Measurements from ENCODE around the gene POLDIP3. TPM values are rescaled to one million over a fixed set of nuclear protein-coding genes. Genes with fewer than 3 reads are reported as not detected.

POLDIP3 gene
- total RNA-seq, 4 donors from 2014 or later: 24.9 to 29.3 (median 25.6) TPM

DNA sequence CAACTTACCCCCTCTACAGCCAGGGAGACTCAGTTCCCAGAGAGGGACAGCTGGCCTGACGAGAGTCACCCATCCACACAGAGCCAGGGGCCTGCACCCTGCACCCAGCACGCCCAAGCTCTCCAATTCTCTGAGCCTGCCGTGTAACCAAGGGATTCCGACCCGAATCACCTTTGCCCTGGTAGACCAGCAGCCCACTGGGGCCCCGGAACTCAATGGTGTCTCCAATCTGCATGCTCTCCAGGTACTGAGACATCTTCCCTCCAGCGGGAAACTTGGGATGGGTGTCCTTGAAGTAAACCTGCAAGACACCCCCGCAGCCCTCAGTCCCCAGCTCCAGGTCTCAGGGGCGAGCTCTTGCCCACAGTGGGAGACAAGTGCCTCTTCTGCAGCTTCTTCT lies 13.3 kb upstream of the POLDIP3 start:
- TF ChIP-seq, protein P1, sequence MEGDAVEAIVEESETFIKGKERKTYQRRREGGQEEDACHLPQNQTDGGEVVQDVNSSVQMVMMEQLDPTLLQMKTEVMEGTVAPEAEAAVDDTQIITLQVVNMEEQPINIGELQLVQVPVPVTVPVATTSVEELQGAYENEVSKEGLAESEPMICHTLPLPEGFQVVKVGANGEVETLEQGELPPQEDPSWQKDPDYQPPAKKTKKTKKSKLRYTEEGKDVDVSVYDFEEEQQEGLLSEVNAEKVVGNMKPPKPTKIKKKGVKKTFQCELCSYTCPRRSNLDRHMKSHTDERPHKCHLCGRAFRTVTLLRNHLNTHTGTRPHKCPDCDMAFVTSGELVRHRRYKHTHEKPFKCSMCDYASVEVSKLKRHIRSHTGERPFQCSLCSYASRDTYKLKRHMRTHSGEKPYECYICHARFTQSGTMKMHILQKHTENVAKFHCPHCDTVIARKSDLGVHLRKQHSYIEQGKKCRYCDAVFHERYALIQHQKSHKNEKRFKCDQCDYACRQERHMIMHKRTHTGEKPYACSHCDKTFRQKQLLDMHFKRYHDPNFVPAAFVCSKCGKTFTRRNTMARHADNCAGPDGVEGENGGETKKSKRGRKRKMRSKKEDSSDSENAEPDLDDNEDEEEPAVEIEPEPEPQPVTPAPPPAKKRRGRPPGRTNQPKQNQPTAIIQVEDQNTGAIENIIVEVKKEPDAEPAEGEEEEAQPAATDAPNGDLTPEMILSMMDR (IDR thresholded peaks at IDR 0.05; ENCODE audit: low read depth): no peak

DNA sequence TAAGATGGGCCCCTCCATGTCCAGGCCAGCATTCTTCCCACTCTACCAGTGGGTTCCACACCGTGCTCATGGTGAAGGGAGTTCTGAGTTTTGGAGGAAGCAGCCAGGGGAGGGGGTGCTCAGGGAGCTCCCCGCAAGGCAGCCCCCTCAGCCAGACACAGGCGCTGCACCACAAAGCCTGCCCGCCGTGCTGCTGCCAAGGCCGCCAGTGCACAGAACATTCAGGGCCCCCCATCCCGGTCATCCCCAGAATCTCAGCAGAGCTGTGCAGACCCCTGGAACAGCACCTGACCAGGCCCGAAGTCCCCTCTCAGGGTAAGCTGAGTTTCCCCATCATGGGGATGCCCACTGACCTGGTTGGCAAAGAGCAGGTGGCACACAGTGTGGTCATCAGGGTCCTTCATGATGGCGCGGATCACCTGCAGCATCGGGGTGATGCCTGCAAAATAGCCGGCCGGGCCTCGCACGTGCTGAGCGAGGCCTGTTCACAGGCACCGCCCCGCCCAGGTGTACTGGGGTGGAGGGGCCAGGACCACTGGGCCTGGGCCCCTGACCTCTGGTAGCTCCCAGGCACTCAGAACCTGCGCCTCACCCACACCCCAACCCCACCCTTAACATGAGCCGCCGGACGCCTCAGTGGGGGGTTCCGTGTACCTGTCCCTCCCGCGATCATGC lies 12.4 kb upstream of the POLDIP3 start:
- TF ChIP-seq, protein P1 (IDR thresholded peaks at IDR 0.05; ENCODE audit: low read depth): no peak

DNA sequence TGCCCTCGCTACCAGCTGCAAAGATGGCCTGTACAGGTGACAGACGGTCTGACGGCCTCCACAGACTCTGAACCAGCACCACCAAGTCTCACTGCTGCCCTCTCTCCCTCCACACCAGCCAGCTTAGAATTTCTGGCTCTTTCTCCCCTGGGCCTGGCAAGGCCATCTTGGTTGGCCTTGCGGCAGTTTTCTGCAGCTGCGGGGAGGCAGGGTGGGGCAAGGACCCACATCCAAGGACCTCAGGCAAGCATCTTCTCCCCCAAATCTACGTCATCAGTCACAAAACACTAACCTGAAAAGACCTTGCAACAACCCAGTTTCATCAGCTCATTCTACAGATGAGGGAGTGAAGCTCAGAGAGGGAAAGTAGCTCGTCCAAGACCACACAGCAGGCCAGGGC lies 11.7 kb upstream of the POLDIP3 start:
- TF ChIP-seq, protein P1 (IDR thresholded peaks at IDR 0.05; ENCODE audit: low read depth): no peak

DNA sequence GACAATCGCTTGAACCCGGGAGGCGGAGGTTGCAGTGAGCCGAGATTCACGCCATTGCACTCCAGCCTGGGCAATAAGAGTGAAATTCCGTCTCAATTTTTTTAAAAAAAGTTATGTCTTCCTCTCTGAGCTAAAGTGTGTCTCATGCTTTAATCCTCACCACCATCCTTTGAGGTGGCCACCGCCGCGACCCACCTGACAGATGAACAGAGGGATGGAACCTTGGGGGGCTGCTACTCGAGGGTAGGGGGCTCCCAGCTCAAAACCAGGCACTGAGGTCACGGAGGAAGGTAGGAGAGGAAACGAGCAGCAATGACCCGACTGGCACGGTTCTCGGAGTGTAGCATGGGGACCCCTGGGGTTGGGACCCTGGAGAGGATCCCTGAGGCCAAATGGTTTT lies 10.7 kb upstream of the POLDIP3 start:
- TF ChIP-seq, protein P1 (IDR thresholded peaks at IDR 0.05; ENCODE audit: low read depth): no peak

DNA sequence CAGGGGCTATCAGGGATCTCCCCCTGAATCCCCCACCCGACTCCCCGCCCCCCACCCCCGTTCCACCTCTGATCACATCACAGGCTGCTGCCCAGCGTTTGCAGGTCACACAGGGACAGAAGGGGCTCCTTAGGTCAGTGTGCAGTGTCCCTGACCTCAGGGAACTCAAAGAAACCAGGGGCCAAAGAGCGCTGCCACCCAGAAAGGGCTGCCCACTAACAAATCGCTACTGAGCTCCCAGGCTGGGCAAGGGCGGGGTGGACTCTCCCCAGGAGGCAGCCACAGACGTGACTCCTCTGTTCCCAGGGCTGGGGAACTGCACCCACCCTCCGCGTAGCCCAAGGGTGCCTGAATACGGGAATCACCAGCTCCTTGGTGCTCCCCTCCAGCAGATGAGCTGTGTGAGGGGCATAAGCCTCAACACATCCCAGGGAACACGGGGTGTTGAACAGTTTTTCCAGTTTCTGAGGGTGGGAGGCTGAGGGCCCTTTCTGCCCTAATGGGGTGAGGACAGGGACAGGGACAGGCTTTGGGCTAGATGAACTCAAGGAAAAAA lies 9.9 kb upstream of the POLDIP3 start:
- TF ChIP-seq, protein P1 (IDR thresholded peaks at IDR 0.05; ENCODE audit: low read depth): no peak

DNA sequence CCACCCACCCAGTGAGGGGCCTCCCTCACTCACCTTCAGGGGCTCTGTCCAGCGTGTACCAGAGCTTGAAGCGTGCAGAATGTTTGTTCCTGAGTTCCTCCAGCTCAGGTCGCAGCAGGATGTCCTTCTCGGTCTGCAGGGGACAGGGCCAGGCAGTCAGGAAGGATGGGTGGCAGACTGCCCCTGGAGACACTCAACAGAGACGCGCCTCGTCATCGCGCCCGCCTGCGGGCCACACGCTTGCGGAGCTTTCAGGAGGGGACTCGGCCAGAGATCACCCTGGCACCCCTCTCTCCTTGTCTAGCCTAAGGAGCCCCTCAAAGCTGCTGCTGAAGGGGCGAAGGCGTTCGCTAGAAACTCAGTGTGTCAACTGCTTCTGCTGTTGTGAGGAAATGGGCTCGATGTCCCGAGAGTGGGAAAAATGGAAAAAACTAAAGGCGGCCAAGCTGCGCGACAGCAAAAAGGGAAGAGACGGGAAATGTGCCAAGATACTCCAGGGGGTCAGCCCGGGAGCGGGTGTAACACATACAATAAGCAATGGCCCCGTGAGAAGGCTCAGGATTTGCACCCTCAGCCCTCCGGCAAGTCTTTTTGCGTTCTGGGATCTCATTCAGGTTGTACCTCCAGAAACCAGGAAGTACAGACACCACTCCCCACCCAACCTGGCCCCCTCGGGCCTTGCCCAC lies 9.2 kb upstream of the POLDIP3 start:
- TF ChIP-seq, protein P1 (IDR thresholded peaks at IDR 0.05; ENCODE audit: low read depth): no peak

DNA sequence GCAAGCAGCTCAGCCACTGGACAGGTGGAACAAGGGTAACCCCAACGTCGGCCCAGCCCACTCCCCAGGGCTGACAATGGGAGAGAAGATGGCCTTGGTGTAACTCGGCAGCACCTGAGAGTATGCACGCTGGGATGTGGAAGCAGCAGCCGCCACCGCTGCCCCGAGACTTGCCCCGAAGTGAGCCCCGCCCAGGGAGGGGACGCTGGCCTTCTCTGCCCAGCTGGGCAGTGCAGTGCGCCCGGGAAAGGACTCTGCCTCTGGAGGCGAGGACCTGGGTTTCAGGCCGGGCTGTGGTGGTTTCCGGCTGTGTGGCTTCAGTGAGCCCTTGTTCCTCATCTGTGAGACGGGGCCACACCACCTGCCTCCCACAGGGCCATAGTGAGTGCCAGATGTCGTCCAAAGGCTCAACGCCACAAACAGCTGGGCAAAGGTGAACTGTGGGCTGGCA lies 8.6 kb upstream of the POLDIP3 start:
- TF ChIP-seq, protein P1 (IDR thresholded peaks at IDR 0.05; ENCODE audit: low read depth): no peak
